LNCaP clone FGC (cell line): ENCODE measurements around the gene DLGAP1.
A peak's percentile ranks its signal among the peaks of the same experiment; 100 is the strongest.

Experiments
- DNase-seq: peaks from one replicate; pipeline ENCODE4 v3.0.0-alpha.2; 2011; ENCODE audit warnings: low read depth
- H3K4me3 ChIP-seq: 2 replicates; pipeline ENCODE4 v1.5.1; 2011; ENCODE audit warnings: mild to moderate bottlenecking, low read depth, low read length, control low read depth
- TF ChIP-seq, protein P1 (sequence below): IDR thresholded peaks from 2 replicates; pipeline ENCODE4 v1.5.1; 2012; ENCODE audit warnings: mild to moderate bottlenecking; ENCODE audit not compliant: control insufficient read depth, insufficient read depth; ENCODE audit errors: extremely low read depth

DLGAP1 gene

DNA sequence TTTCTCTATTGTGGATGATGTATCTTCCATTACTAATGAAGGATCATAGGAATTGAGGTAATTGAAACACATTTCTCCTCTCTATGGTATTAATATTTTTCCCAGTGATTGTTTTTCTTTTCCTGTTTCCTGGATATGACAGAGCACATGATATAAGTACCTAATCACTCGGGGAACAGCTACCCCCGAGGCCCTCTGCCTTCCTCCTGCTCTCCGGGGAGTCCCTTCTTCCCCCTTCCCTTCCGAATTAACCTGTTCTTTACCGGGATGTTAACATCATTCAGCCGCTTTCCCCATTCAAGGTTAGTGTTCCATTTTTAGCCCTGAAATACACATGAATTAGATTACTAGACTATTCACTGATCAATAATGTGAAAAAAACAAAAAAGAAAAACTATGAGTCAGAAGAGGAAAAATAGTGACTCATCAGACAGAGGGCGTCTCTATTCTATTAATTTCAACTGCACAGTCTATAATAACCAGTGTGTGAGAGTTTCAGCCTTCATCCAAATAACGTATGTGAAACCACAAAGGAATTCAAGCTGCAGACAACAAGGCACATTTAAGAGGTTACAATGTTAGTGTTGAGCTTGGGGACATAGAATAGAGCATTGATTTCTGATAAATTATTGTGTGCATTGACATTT lies 450.8 kb downstream of the DLGAP1 start:
- TF ChIP-seq, protein P1, sequence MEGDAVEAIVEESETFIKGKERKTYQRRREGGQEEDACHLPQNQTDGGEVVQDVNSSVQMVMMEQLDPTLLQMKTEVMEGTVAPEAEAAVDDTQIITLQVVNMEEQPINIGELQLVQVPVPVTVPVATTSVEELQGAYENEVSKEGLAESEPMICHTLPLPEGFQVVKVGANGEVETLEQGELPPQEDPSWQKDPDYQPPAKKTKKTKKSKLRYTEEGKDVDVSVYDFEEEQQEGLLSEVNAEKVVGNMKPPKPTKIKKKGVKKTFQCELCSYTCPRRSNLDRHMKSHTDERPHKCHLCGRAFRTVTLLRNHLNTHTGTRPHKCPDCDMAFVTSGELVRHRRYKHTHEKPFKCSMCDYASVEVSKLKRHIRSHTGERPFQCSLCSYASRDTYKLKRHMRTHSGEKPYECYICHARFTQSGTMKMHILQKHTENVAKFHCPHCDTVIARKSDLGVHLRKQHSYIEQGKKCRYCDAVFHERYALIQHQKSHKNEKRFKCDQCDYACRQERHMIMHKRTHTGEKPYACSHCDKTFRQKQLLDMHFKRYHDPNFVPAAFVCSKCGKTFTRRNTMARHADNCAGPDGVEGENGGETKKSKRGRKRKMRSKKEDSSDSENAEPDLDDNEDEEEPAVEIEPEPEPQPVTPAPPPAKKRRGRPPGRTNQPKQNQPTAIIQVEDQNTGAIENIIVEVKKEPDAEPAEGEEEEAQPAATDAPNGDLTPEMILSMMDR = no peak
- H3K4me3 ChIP-seq = no peak overlapping the region
- DNase-seq = no peak

DNA sequence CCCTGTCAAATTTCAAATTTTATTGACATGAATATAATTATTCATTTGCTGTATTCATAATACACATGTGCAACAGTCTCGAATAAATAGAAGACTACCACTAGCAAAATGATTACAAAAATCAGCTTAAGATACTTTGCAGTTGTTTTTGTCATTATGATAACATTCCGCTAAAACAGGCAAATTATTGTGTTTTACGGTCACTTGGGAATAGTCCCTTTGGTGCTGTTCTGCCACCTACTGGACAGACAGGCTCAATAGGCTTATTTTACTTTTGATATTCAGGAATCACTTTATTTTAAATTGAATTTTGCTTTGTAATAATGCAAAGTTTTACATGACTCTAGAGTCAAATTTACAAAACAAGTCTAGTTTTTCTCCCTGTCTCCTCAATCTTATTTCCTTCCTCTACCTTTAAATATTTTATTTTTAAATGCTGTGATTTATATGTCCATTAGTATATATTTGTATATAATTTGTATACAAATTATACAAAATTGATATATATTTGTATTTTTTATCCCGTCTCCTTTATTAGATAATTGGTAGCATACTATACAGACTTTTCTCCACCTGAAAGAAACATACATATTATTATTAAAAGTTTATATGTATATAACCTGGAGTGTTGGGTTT lies 456.3 kb downstream of the DLGAP1 start:
- DNase-seq = no peak
- TF ChIP-seq, protein P1 = peak; percentile 68

DNA sequence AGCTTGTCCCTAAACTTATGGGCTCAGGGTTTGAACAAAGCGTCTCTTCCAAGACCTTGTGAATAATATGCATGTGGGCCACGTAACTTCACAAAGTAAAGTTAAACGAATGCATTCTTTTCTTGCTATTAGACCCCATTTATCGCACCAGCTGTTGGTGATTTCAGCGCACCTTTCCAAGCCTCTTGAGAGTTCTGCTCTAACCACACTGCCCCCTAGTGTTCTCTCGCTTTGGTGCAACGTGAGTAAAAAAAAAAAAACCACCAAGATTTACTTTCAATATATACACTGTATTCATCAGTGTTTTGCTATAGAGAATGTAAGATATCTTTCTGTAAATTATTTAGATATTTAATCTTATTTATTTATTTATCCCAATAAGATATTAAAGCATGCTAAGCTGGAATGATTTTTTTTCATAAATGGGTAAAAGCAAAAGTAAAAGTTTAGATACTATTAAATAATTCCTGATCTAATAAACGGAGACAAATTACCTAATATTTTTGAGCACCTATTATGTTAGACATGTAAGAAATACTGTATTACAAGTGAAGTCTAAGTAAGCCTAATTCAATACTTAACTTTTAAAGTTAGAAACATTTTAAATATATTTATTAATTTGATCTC lies 459.5 kb downstream of the DLGAP1 start:
- peak; percentile 37 for DNase-seq
- TF ChIP-seq, protein P1 = peak; percentile 78
- no peak overlapping the region for H3K4me3 ChIP-seq

More for the DNA sequence above, 456.3 kb downstream of the DLGAP1 start:
- H3K4me3 ChIP-seq = no peak overlapping the region

- H3K4me3 ChIP-seq = no peak overlapping the region
- DNase-seq = no peak
- TF ChIP-seq, protein P1 = no peak
These were observed 461.0 kb downstream of the DLGAP1 start for GRCh38 chr18:3993941-3994687.

DNA sequence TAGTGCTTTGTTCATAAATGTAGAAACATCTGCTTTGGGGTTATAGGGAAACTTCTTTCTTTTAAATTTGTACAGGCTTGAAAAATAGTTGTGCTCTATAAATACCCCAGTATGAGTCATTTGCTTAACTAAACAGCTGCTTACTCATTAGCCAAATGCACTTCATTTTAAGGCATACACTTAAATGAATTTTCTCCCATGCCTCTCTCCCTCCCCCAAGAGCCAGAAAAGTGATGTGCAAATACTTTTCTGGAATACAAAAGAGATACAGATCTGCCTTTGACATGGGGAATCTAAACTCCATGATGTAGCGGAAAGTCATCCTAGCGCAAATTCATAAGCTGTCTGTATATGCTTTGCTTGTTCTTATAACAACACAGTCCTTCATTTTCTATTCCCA lies 469.4 kb downstream of the DLGAP1 start:
- no peak overlapping the region for H3K4me3 ChIP-seq
- TF ChIP-seq, protein P1 = no peak
- no peak for DNase-seq

GRCh38 chr18:3985020-3985419 lies 470.1 kb downstream of the DLGAP1 start:
- no peak for DNase-seq
- TF ChIP-seq, protein P1 = no peak
- no peak overlapping the region for H3K4me3 ChIP-seq
